NCI-H2081 treated with DMSO at 0.1 percent for 48 hours (cell line): Measurements from ENCODE around the gene CCDC18.

ENCODE experiments used
- DNase-seq: peaks from one replicate; lab custom pipeline; 2025; lab: John Stamatoyannopoulos, UW

CCDC18 gene

GRCh38 chr1:93304716-93305138, 124.2 kb downstream of the CCDC18 start:
- peak; percentile 3 for DNase-seq

GRCh38 chr1:93306920-93307319, 126.4 kb downstream of the CCDC18 start:
- DNase-seq: no peak

- DNase-seq: no peak
These were observed 132.5 kb downstream of the CCDC18 start for GRCh38 chr1:93313026-93313425.

DNA sequence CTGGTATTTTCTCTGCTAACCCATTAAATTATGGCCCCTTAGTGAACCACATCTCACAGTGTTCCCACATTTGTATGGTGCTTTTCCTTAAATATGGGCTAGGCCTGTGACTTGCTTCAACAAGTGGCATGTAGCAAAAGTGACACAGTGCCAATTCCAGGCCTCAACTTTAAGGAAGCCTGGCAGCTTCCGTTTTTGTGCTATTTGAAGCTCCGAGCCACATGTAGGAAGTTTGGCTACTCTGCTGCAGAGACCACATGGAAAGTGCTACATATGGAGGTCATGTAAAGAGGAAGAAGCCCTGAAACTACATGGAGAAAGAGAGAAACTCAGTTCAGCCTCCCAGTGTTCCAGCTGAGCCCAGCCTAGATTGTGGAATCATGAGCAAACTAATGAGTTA, 136.7 kb downstream of the CCDC18 start:
- no peak for DNase-seq

GRCh38 chr1:93317943-93318342, 137.4 kb downstream of the CCDC18 start:
- no peak for DNase-seq

GRCh38 chr1:93321720-93322119, 141.2 kb downstream of the CCDC18 start:
- no peak for DNase-seq

DNA sequence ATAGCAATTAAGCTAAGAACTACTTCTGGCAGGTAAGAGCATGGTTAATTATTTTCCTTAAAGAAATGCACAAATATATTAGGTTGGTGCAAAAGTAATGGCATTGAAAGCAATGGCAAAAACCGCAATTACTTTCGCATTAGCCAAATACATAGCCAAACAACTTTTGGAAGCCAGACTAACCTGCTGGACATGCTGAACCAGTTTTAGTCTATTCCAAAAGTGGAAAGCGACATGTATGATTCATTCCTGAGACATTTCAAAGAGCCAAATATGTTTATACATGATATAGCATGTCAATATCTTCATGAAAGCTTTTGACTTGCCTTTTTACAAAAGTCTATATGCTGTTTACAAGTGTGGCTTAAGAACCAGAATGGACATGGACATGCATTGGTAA, 141.8 kb downstream of the CCDC18 start:
- DNase-seq: no peak

- no peak for DNase-seq
These were observed 142.8 kb downstream of the CCDC18 start for GRCh38 chr1:93323185-93323820.

GRCh38 chr1:93324486-93325464, 144.3 kb downstream of the CCDC18 start:
- no peak for DNase-seq
